ENCODE data around the gene PLEKHM2. TPM values are rescaled to one million over a fixed set of nuclear protein-coding genes. Genes with fewer than 3 reads are reported as not detected.
A peak's percentile ranks its signal among the peaks of the same experiment; 100 is the strongest.

Gene PLEKHM2
- total and polyA plus RNA-seq, 12 donors: 63.7 to 106 (median 76.7) TPM

- DNase-seq (no peak), ATAC-seq (no peak)
- Histone ChIP-seq H3K27ac (peak overlapping the region in 8 of 10 donors; percentile 71 to 91 (median 86)), H3K9me3 (no peaks in the 10 kb centered on the region), H3K4me3 (peak overlapping the region in 5 of 10 donors; percentile 29 to 42 (median 30)), H3K4me1 (peaks cover 4 to 41% (median 21%) of the 10 kb centered on the region in 9 donors), H3K27me3 (no peaks in the 10 kb centered on the region), H3K36me3 (peaks cover 0 to 32% (median 17%) of the 10 kb centered on the region in 9 donors)
- WGBS, 2 donors: 82 to 85% methylated on average over 20 of the region's 20 CpGs
- intact Hi-C loops (cut with DNase I): loop anchor here in 1 of 10 donors (10.0 kb wide), 1 partner anchor 53 kb away; the partner anchor contains the start of gene PLEKHM2
- TF ChIP-seq CTCF (IDR thresholded peaks at IDR 0.05): no peak
These were observed 53.5 kb downstream of the PLEKHM2 start for GRCh38 chr1:15737324-15738319.

GRCh38 chr1:15738416-15739113 is 54.4 kb downstream of the PLEKHM2 start:
- Histone ChIP-seq H3K27me3 (no peaks in the 10 kb centered on the region), H3K27ac (peak overlapping the region in 1 of 10 donors; percentile 91), H3K36me3 (peaks cover 0 to 23% (median 13%) of the 10 kb centered on the region in 9 donors), H3K4me1 (peaks cover 4 to 41% (median 21%) of the 10 kb centered on the region in 9 donors), H3K4me3 (no peak overlapping the region), H3K9me3 (no peaks in the 10 kb centered on the region)
- DNase-seq (no peak), ATAC-seq (no peak)
- TF ChIP-seq CTCF (IDR thresholded peaks at IDR 0.05): no peak
- 84% methylated on average over 15 of the region's 15 CpGs for WGBS, 2 donors
- intact Hi-C loops (cut with DNase I): loop anchor here in 1 of 10 donors (10.0 kb wide), 1 partner anchor 54 kb away; the partner anchor contains the start of gene PLEKHM2

GRCh38 chr1:15739259-15739658 is 55.1 kb downstream of the PLEKHM2 start:
- TF ChIP-seq CTCF (IDR thresholded peaks at IDR 0.05): no peak
- Histone ChIP-seq H3K9me3 (no peaks in the 10 kb centered on the region), H3K27me3 (no peaks in the 10 kb centered on the region), H3K36me3 (peaks cover 0 to 16% (median 6%) of the 10 kb centered on the region in 9 donors), H3K4me3 (no peak overlapping the region), H3K4me1 (peaks cover 4 to 41% (median 21%) of the 10 kb centered on the region in 9 donors), H3K27ac (peak overlapping the region in 1 of 10 donors; percentile 47)
- no peak for DNase-seq
- WGBS, 2 donors: 69 to 75% methylated on average over 16 of the region's 16 CpGs
- ATAC-seq: no peak
- intact Hi-C loops (cut with DNase I): loop anchor here in 1 of 10 donors (10.0 kb wide), 1 partner anchor 54 kb away; the partner anchor contains the start of gene PLEKHM2

- peak overlapping the region in 1 of 10 donors; percentile 47 for H3K27ac ChIP-seq
- H3K27me3 ChIP-seq: no peaks in the 10 kb centered on the region
- WGBS, 2 donors: 90% methylated on average over 7 of the region's 7 CpGs
- TF ChIP-seq CTCF (IDR thresholded peaks at IDR 0.05): peak in 4 of 9 donors; percentile 10 to 21 (median 14)
- peaks cover 4 to 40% (median 21%) of the 10 kb centered on the region in 9 donors for H3K4me1 ChIP-seq
- peaks cover 0 to 11% (median under 1%) of the 10 kb centered on the region in 9 donors for H3K36me3 ChIP-seq
- no peak overlapping the region for H3K4me3 ChIP-seq
- ATAC-seq: no peak
- H3K9me3 ChIP-seq: no peaks in the 10 kb centered on the region
- no peak for DNase-seq
- intact Hi-C loops (cut with DNase I): loop anchor here in 8 of 10 donors (2.0 to 10.0 kb wide), 5 partner anchors 55 to 145 kb away; partner anchors contain the start of gene PLEKHM2 (in 1 of the 8)
These were observed 55.6 kb downstream of the PLEKHM2 start for GRCh38 chr1:15739745-15740144.
